IMR-90 (cell line): ENCODE data around the gene KANK3. TPM values are rescaled to one million over a fixed set of nuclear protein-coding genes. Genes with fewer than 3 reads are reported as not detected.

Source experiments
- ATAC-seq: fragments of 200-7000 bp; cut with Tn5 transposase; 2 replicates; pipeline ENCODE4 v1.9.1; 2020; ENCODE audit warnings: low read depth, mild to moderate bottlenecking, moderate library complexity
- BruUV-seq: library from RNA; stranded (reverse); fragments of 400-500 nt; replicated peaks from 2 replicates; lab custom pipeline; 2021; lab: Mats Ljungman, UMichigan
- CTCF ChIA-PET: fragments of 300-600 bp; formaldehyde crosslinking; extraction: SDS; loops from one replicate; lab custom pipeline; 2021; ENCODE audit warnings: antibody characterized with exemption; lab: Yijun Ruan, JAX
- POLR2A ChIA-PET: fragments of 300-600 bp; sonication (Branson Sonifier 250); formaldehyde crosslinking; loops from one replicate; lab custom pipeline; 2022; ENCODE audit warnings: antibody characterized with exemption; ENCODE audit not compliant: unreplicated experiment; lab: Charles Lee
- DNase-seq: peaks from one replicate; pipeline ENCODE4 v3.0.0; 2013
- H2AFZ ChIP-seq: replicated peaks from 2 replicates; pipeline ENCODE3; 2013; ENCODE audit warnings: low read length, mild to moderate bottlenecking; ENCODE audit not compliant: poor library complexity
- H2AK5ac ChIP-seq: 2 replicates; pipeline ENCODE4 v1.6.1; 2013; ENCODE audit warnings: low read depth, low read length, inconsistent platforms
- H2AK9ac ChIP-seq: replicated peaks from 2 replicates; pipeline ENCODE3; 2013; ENCODE audit warnings: mild to moderate bottlenecking, low read depth, low read length, moderate library complexity; ENCODE audit not compliant: poor library complexity
- H2BK120ac ChIP-seq: 2 replicates; pipeline ENCODE4 v1.6.1; 2013; ENCODE audit warnings: low read depth, low read length, inconsistent platforms
- H2BK15ac ChIP-seq: 3 replicates; pipeline ENCODE4 v1.6.1; 2013; ENCODE audit warnings: low read depth, low read length, inconsistent platforms
- H2BK20ac ChIP-seq: 2 replicates; pipeline ENCODE4 v1.6.1; 2013; ENCODE audit warnings: low read depth, mild to moderate bottlenecking, inconsistent platforms, low read length, moderate library complexity
- H2BK5ac ChIP-seq: 2 replicates; pipeline ENCODE4 v1.6.1; 2013; ENCODE audit warnings: mild to moderate bottlenecking, low read depth, low read length, inconsistent platforms; ENCODE audit not compliant: poor library complexity, severe bottlenecking
- H3K14ac ChIP-seq: replicated peaks from 2 replicates; pipeline ENCODE4 v1.6.1; 2013; ENCODE audit warnings: low read depth, low read length, inconsistent platforms
- H3K18ac ChIP-seq: 2 replicates; pipeline ENCODE4 v1.6.1; 2013; ENCODE audit warnings: low read depth, low read length, control low read depth
- H3K23ac ChIP-seq: 2 replicates; pipeline ENCODE4 v1.6.1; 2013; ENCODE audit warnings: low read depth, low read length, inconsistent platforms
- H3K27ac ChIP-seq: 2 replicates; pipeline ENCODE4 v1.5.1; 2013; ENCODE audit warnings: mild to moderate bottlenecking, control low read depth, low read length; ENCODE audit not compliant: insufficient read depth
- H3K27me3 ChIP-seq: 2 replicates; pipeline ENCODE4 v1.6.1; 2013; ENCODE audit warnings: low read length; ENCODE audit not compliant: control insufficient read depth, insufficient read depth
- H3K36me3 ChIP-seq: 2 replicates; pipeline ENCODE4 v1.6.1; 2013; ENCODE audit warnings: low read length, mixed read lengths; ENCODE audit not compliant: control insufficient read depth, insufficient read depth
- H3K4ac ChIP-seq: 2 replicates; pipeline ENCODE4 v1.6.1; 2013; ENCODE audit warnings: low read depth, low read length, inconsistent platforms
- H3K4me1 ChIP-seq: 2 replicates; pipeline ENCODE4 v1.6.1; 2013; ENCODE audit warnings: low read length, mixed read lengths; ENCODE audit not compliant: control insufficient read depth, insufficient read depth
- H3K4me2 ChIP-seq: 2 replicates; pipeline ENCODE4 v1.6.1; 2013; ENCODE audit warnings: low read depth, mild to moderate bottlenecking, control low read depth, low read length, moderate library complexity
- H3K4me3 ChIP-seq: 2 replicates; pipeline ENCODE4 v1.5.1; 2013; ENCODE audit warnings: low read depth, mild to moderate bottlenecking, control low read depth, low read length, moderate library complexity; ENCODE audit not compliant: insufficient read depth
- H3K56ac ChIP-seq: 2 replicates; pipeline ENCODE4 v1.6.1; 2013; ENCODE audit warnings: low read length, inconsistent platforms; ENCODE audit not compliant: insufficient read depth; ENCODE audit errors: extremely low read depth
- H3K79me1 ChIP-seq, 2 experiments: 2 replicates each; pipeline ENCODE4 v1.6.1; 2013; ENCODE audit warnings: low read length in 2 of 2, inconsistent platforms in 1 of 2, low read depth in 1 of 2
- H3K9ac ChIP-seq: 2 replicates; pipeline ENCODE4 v1.6.1; 2013; ENCODE audit warnings: low read depth, low read length, control low read depth
- H3K9me1 ChIP-seq: 2 replicates; pipeline ENCODE4 v1.6.1; 2013; ENCODE audit warnings: low read length, inconsistent platforms; ENCODE audit not compliant: insufficient read depth
- H3K9me3 ChIP-seq: 2 replicates; pipeline ENCODE4 v1.6.1; 2013; ENCODE audit warnings: low read length; ENCODE audit not compliant: control insufficient read depth, insufficient read depth
- H4K20me1 ChIP-seq: 2 replicates; pipeline ENCODE4 v1.6.1; 2013; ENCODE audit warnings: low read length, inconsistent platforms; ENCODE audit not compliant: insufficient read depth
- H4K5ac ChIP-seq: 2 replicates; pipeline ENCODE4 v1.6.1; 2013; ENCODE audit warnings: mild to moderate bottlenecking, low read depth, low read length, control low read depth
- H4K8ac ChIP-seq, 2 experiments: 2 replicates each; pipeline ENCODE4 v1.6.1; 2013; ENCODE audit warnings: low read depth in 2 of 2, low read length in 2 of 2, control low read depth in 1 of 2, inconsistent platforms in 1 of 2
- H4K91ac ChIP-seq: 2 replicates; pipeline ENCODE4 v1.6.1; 2013; ENCODE audit warnings: low read depth, low read length, inconsistent platforms; ENCODE audit not compliant: insufficient read depth
- BHLHE40 ChIP-seq: fragments of 150-350 bp; IDR thresholded peaks from 2 replicates; pipeline ENCODE4 v1.6.1; 2016; ENCODE audit warnings: mild to moderate bottlenecking, low read depth, low read length
- CEBPB ChIP-seq: IDR thresholded peaks from 2 replicates; pipeline ENCODE4 v1.6.1; 2012; ENCODE audit warnings: low read depth, low read length, improper control_type of control experiment
- FOS ChIP-seq: fragments of 150-350 bp; IDR thresholded peaks from 2 replicates; pipeline ENCODE4 v1.6.1; 2016; ENCODE audit warnings: low read depth, low read length
- MAFK ChIP-seq: IDR thresholded peaks from 2 replicates; pipeline ENCODE4 v1.6.1; 2012; ENCODE audit warnings: low read depth, low read length, improper control_type of control experiment
- MAZ ChIP-seq: IDR thresholded peaks from 2 replicates; pipeline ENCODE4 v1.6.1; 2012; ENCODE audit warnings: low read depth, mild to moderate bottlenecking, low read length, improper control_type of control experiment, moderate library complexity, borderline replicate concordance
- MXI1 ChIP-seq: IDR thresholded peaks from 2 replicates; pipeline ENCODE4 v1.6.1; 2012; ENCODE audit warnings: low read depth, mild to moderate bottlenecking, low read length, moderate library complexity, borderline replicate concordance
- POLR2A ChIP-seq: IDR thresholded peaks from 2 replicates; pipeline ENCODE4 v1.6.1; 2012; ENCODE audit warnings: mild to moderate bottlenecking, low read depth, low read length
- RAD21 ChIP-seq: IDR thresholded peaks from 2 replicates; pipeline ENCODE4 v1.6.1; 2012; ENCODE audit warnings: low read length, improper control_type of control experiment
- RFX5 ChIP-seq: IDR thresholded peaks from 2 replicates; pipeline ENCODE4 v1.8.0; 2012; ENCODE audit warnings: low read depth, mild to moderate bottlenecking, low read length, moderate library complexity
- SMC3 ChIP-seq: fragments of 150-350 bp; IDR thresholded peaks from 2 replicates; pipeline ENCODE4 v1.6.1; 2016; ENCODE audit warnings: low read depth, mild to moderate bottlenecking, antibody characterized with exemption, low read length, moderate library complexity
- WGBS, 2 experiments: methylation state at CpG; one replicate each; pipeline versions ENCODE4 v1.1.5 to v1.1.7; 2013; ENCODE audit warnings: missing lambda C conversion rate in 2 of 2; ENCODE audit not compliant: insufficient read length in 1 of 2; ENCODE audit errors: extremely low coverage in 2 of 2; 5-methylcytosine and 5-hydroxymethylcytosine counted together
- dilution Hi-C: fragments of 300-500 bp; cut with HindIII; formaldehyde crosslinking; loops from one replicate; pipeline ENCODE4 v1.14.3; 2018; ENCODE audit warnings: low sequenced_read_pairs; ENCODE audit not compliant: unreplicated experiment
- in situ Hi-C: fragments of 300-500 bp; cut with MboI; formaldehyde crosslinking; loops from 3 replicates; pipeline ENCODE4 v1.14.3; 2019; ENCODE audit warnings: low sequenced_read_pairs, inconsistent platforms, mixed read lengths
- intact Hi-C: fragments of 100-400 bp; cut with micrococcal nuclease; formaldehyde crosslinking; loops from 2 replicates; pipeline ENCODE4 v1.10.0; 2022
- polyA plus RNA-seq, 3 experiments: library from polyadenylated mRNA; depleted of rRNA; stranded (reverse); fragments of >200 nt; gene quantifications; 2 replicates each; pipeline ENCODE4 v1.2.3, GENCODE V29; 2012; ENCODE audit warnings: low replicate concordance in 1 of 3
- total RNA-seq: library from RNA; depleted of rRNA; stranded (reverse); fragments of >200 nt; gene quantifications from 2 replicates; pipeline ENCODE4 v1.2.3, GENCODE V29; 2012
- TF ChIP-seq, protein P1 (sequence below): fragments of 150-350 bp; IDR thresholded peaks from 2 replicates; pipeline ENCODE4 v1.6.1; 2017; ENCODE audit warnings: mild to moderate bottlenecking, antibody characterized with exemption, low read length, low read depth
- TF ChIP-seq, protein P2 (sequence below): conservative IDR thresholded peaks from 2 replicates; pipeline ENCODE4 v1.5.1; 2012; ENCODE audit warnings: mild to moderate bottlenecking, low read depth, low read length, improper control_type of control experiment
- TF ChIP-seq, protein P3 (sequence below): fragments of 150-350 bp; IDR thresholded peaks from 2 replicates; pipeline ENCODE4 v1.6.1; 2016; ENCODE audit warnings: low read depth, mild to moderate bottlenecking, low read length, moderate library complexity, borderline replicate concordance

Gene KANK3
- total and polyA plus RNA-seq, 2 of the 4 experiments (the other 2 are of a cell fraction) = 0.07 TPM; not detected in 1

DNA sequence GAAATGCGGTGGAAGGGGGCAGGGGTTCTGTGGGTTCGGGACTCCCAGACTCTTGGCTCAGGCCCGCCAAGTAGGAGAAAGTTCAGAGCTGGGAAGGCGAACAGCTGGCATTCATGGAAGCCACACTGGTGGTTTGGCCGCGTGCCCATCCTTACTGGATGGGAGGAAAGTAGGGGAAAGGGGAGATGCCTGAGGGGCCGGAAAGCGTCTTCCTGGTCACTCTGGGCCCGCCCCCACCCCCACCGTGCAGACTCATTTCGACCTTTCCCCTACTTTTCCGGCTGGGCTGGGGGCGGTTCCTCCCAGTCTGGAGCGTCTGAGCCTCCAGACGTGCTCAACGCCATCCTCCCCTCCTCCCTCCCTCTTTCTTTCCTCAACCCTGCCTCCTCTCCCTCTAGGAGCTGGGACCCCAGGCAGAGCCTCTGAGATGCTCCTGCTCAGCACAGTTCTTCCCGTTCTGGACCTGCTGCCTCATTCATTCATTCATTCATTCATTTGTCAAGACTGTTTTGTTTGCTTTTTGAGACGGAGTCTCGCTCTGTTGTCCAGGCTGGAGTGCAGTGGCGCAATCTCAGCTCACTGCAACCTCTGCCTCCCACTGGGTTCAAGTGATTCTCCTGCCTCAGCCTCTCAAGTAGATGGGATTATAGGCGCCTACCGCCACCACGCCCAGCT, 24.4 kb upstream of the KANK3 start:
- Histone ChIP-seq H3K36me3 (peaks cover 14% of the 10 kb centered on the region), H4K8ac (peak overlapping the region; percentile 44 to 57; a peak in 3 of 4 replicates), H4K91ac (peak overlapping the region; percentile 74; the same call in 1 of the 2 replicates), H3K56ac (0 out of 2 replicates have a peak overlapping the region, but pooled peaks have one; percentile 6), H2AK5ac (peak overlapping the region; percentile 93), H3K27ac (peak overlapping the region; percentile 57; the same call in 1 of the 2 replicates), H3K9ac (no peak overlapping the region), H2AFZ (peak overlapping the region; percentile 58), H3K18ac (peak overlapping the region; percentile 62), H3K4me1 (peaks cover 26% of the 10 kb centered on the region), H3K9me1 (peaks cover 19% of the 10 kb centered on the region), H3K9me3 (no peaks in the 10 kb centered on the region), H3K4me3 (no peak overlapping the region), H4K5ac (no peak overlapping the region), H2BK5ac (peak overlapping the region; percentile 65), H2AK9ac (peak overlapping the region; percentile 31), H3K23ac (peak overlapping the region; percentile 33; the same call in 1 of the 2 replicates), H2BK20ac (peak overlapping the region; percentile 54), H3K79me1 (peaks cover 8 to 46% of the 10 kb centered on the region in 2 experiments; a peak in 3 of 4 replicates), H2BK120ac (peak overlapping the region; percentile 86), H3K27me3 (no peaks in the 10 kb centered on the region), H4K20me1 (peaks cover 16% of the 10 kb centered on the region), H3K4ac (peak overlapping the region; percentile 78), H2BK15ac (peak overlapping the region; percentile 33; the same call in 2 of the 3 replicates), H3K14ac (peak overlapping the region; percentile 34), H3K4me2 (peak overlapping the region; percentile 77)
- DNase-seq (peak; percentile 98), ATAC-seq (peak; percentile 82)
- 19% methylated on average over 6 of the region's 23 CpGs; no CpG with 5 or more reads in 1 of the 2 experiments for WGBS, 2 experiments
- in situ Hi-C loops = no loop called here
- dilution Hi-C loops = no loop called here
- ChIA-PET POLR2A (interaction anchor here (0.6 kb wide), 1 partner anchor 15 kb away, joined by 3 read pairs; no protein-coding TSS in a partner anchor), CTCF (interaction anchor here (1.0 kb wide), 1 partner anchor 46 kb away, joined by 4 read pairs; the partner anchor contains the start of gene MARCHF2)
- intact Hi-C loops = loop anchor here (1.0 kb wide), 1 partner anchor 23 kb away; the partner anchor contains the start of gene RAB11B
- no TSS peak for BruUV-seq
- TF ChIP-seq SMC3 (no peak), BHLHE40 (0 out of 2 replicates have a peak, but pooled peaks have one; percentile 36), RAD21 (peak; percentile 33), RFX5 (no peak), FOS (no peak), POLR2A (no peak), MXI1 (peak; percentile 55; the same call in 1 of the 2 replicates), MAFK (no peak), CEBPB (peak; percentile 71), MAZ (peak; percentile 95; the same call in 1 of the 2 replicates)
- TF ChIP-seq, protein P1, sequence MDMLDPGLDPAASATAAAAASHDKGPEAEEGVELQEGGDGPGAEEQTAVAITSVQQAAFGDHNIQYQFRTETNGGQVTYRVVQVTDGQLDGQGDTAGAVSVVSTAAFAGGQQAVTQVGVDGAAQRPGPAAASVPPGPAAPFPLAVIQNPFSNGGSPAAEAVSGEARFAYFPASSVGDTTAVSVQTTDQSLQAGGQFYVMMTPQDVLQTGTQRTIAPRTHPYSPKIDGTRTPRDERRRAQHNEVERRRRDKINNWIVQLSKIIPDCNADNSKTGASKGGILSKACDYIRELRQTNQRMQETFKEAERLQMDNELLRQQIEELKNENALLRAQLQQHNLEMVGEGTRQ = no peak
- TF ChIP-seq, protein P2, sequence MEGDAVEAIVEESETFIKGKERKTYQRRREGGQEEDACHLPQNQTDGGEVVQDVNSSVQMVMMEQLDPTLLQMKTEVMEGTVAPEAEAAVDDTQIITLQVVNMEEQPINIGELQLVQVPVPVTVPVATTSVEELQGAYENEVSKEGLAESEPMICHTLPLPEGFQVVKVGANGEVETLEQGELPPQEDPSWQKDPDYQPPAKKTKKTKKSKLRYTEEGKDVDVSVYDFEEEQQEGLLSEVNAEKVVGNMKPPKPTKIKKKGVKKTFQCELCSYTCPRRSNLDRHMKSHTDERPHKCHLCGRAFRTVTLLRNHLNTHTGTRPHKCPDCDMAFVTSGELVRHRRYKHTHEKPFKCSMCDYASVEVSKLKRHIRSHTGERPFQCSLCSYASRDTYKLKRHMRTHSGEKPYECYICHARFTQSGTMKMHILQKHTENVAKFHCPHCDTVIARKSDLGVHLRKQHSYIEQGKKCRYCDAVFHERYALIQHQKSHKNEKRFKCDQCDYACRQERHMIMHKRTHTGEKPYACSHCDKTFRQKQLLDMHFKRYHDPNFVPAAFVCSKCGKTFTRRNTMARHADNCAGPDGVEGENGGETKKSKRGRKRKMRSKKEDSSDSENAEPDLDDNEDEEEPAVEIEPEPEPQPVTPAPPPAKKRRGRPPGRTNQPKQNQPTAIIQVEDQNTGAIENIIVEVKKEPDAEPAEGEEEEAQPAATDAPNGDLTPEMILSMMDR = no peak
- TF ChIP-seq, protein P3, sequence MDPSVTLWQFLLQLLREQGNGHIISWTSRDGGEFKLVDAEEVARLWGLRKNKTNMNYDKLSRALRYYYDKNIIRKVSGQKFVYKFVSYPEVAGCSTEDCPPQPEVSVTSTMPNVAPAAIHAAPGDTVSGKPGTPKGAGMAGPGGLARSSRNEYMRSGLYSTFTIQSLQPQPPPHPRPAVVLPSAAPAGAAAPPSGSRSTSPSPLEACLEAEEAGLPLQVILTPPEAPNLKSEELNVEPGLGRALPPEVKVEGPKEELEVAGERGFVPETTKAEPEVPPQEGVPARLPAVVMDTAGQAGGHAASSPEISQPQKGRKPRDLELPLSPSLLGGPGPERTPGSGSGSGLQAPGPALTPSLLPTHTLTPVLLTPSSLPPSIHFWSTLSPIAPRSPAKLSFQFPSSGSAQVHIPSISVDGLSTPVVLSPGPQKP = no peak
